ENCODE results near the gene WDR72.
A peak's percentile ranks its signal among the peaks of the same experiment; 100 is the strongest.
"Not testable (repeated sequence)": the region's sequence is repeated elsewhere in the genome, so short reads cannot be mapped to it uniquely, and the experiment has no call there.

The WDR72 gene

GRCh38 chr15:53588773-53589172 lies 170.7 kb downstream of the WDR72 start:
- no peak for DNase-seq

GRCh38 chr15:53586799-53587198 lies 172.7 kb downstream of the WDR72 start:
- peak; percentile 14 for DNase-seq

- no peak for DNase-seq
Observed at GRCh38 chr15:53581513-53581912, 177.9 kb downstream of the WDR72 start.

DNA sequence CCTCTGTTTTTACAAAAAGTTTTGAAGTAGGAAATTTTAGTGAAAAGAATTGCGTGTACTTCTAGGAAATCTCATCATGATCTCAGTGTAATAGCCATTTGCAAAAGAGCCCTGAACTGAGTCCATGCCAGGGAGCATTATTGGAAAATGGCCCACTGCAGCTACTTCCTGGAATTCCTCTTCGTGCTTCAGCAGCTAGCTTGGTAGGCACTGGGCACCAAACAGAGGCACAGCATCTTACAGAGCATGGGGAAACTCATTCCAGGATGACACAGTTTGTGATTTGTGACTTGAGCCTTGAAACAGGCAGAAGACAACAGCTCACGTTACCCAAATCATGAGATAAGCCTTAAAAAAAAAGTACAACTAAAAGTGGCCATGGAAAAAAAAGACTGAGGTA lies 179.1 kb downstream of the WDR72 start:
- no peak for DNase-seq

- no peak for DNase-seq
Observed at GRCh38 chr15:53576841-53577240, 182.6 kb downstream of the WDR72 start.

GRCh38 chr15:53573091-53573490 lies 186.4 kb downstream of the WDR72 start:
- DNase-seq = no peak

DNA sequence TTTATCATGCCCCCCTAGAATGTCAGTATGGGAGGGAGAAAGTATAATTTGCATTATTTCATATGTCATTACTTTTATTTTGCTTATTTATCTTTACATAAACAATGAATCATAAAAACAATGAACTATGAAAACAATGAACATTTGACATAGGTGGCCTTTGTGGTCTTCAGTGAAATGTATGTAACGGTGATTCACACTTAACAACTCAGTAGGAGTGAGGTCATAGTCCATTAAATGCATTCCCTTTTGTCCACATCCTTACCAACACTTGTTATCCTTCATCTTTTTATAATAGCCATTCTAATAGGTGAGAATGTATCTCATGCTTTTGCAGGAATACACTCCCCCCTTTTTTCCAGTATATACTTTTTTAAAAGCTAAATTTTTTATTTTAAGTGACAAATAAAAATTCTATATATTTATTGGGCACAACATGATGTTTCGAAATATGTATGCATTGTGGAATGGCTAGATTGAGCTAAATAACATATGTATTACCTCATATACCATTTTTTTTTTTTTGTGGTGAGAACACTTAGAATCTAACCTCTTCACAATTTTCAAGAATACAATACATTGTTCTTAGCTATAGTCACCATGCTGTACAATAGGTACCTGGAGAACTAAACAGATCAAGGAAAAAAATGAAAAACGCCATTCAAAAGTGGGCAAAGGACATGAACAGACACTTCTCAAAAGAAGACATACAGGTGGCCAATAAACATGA lies 189.5 kb downstream of the WDR72 start:
- DNase-seq = no peak

- DNase-seq = no peak
Observed at GRCh38 chr15:53566912-53567311, 192.6 kb downstream of the WDR72 start.

DNA sequence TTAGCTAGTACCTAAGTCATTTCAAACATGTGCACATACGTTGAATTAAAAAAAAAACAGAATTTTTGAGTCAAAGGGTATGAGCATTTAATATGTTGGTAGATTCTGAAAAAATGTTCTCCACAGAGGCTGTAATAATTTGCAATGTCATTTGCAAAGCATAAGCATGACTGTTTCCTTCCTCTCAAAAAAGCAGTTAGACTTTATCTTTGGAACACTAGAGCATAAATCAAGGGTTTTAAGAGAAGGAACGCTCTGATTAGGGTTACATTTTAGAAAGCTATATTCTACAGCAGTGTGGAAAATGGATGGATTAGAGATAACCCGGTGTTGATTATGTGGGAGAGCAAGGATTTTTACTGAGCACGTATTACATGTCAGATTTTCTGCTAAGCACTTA lies 193.7 kb downstream of the WDR72 start:
- DNase-seq = no peak

- DNase-seq = no peak
Observed at GRCh38 chr15:53564647-53565046, 194.8 kb downstream of the WDR72 start.

DNA sequence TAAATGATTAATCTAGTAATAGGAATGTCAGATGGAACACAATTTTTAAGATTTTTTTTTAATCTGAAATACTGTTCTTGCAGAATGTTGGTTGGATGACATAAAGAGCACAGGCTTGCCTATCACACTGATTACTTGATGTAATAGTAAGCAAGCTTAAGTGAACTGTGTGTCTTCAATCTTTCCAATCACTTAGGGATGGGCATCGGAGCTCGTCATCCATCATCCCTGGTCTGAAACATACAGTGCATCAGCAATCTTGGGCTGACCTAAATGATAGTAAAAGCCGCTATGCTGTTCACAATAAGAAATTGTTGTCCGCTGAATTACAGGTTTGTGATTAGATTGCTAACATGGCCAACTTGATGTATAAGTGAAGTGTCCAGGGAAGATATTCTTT lies 195.8 kb downstream of the WDR72 start:
- DNase-seq = no peak

GRCh38 chr15:53559364-53560277 lies 199.8 kb downstream of the WDR72 start:
- DNase-seq = no peak

GRCh38 chr15:53558384-53558783 lies 201.1 kb downstream of the WDR72 start:
- no peak for DNase-seq

DNA sequence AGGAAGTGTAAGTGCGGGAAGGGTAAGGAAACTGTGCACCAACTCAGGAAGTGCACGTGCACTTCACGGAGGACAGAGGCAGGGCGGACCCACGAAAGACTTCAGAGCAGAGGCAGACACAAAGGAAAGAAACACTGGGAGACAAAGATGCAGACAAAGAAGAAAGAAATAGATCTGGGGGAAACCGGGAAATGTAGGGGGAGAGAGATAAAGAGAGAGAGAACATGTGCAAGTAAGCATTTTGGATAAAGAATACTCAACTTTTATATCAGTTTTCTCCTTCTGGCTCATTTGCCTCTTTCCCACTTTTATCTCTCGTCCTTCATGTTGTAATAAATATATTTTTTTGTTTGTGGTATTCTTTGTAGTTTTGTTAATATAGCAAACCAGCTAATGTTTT lies 204.2 kb downstream of the WDR72 start:
- DNase-seq = no peak

GRCh38 chr15:53549697-53550305 lies 209.7 kb downstream of the WDR72 start:
- no peak for DNase-seq

DNA sequence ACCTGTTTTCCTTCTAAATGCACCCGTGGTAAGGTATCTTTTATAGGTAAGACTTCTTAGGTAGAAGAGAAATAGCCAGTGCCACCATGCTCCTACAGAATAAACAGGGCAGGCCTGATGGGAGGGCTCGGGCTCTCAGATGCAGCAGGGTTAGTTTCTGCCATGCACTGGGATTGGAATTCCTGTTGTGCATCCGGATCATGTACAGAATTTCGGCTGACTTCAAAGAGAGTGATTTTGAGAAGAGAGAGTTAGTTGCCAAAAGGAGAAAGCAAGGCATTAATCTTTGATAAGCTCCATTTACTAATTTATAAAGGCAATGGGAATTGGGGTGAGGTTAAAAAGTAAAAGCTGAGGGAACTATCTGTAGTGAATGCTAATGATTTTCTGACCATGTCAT lies 211.2 kb downstream of the WDR72 start:
- no peak for DNase-seq

GRCh38 chr15:53540626-53541300 lies 218.7 kb downstream of the WDR72 start:
- DNase-seq = not testable (repeated sequence)

DNA sequence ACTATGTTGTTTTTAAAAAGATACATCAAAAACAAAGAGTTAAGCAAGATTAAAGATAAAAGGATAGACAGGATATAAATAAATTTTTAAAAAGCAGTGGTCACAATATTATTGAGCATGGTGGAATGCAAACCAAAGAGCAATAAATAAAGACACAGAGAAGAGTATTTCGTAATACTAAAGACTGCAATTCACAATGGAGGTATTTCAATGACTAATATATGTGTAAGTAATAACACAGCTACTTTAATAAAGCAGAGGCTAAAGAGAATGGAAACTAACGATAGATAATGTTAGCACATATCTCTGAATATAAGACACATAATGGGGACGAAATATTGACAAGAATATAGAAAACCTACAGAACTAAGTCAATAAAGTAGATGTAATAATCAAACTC lies 219.6 kb downstream of the WDR72 start:
- no peak for DNase-seq

DNA sequence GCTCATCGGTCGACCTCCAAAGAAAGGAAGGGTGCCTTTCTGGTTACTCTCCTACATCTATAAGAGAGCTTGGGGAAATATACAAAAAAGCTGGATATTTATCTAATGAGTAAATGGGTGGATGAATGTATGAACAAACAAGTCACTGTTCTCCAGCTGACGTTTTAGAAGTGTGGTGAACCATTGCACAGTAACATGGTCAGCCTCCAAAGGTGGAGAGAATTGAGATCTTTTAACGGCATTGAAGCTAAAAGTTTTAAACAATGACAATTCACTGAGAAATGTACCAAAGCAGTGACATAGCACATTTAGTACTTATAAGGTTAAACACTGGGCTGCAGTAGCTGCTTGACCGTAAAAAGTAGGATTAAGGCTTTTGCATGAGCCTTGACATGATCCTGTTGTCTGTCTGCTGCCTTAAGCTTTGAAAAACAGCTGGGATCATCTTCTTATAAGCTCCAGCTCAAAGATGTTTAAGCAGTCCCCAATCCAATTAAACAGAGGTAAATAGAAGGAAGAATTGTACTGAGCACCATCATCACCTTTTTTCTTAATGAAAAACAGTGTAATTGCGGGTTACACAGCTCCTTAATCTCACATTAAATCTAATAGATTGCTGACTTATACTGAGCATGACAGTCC lies 222.9 kb downstream of the WDR72 start:
- DNase-seq = no peak

- DNase-seq = no peak
Observed at GRCh38 chr15:53535886-53536285, 223.6 kb downstream of the WDR72 start.

DNA sequence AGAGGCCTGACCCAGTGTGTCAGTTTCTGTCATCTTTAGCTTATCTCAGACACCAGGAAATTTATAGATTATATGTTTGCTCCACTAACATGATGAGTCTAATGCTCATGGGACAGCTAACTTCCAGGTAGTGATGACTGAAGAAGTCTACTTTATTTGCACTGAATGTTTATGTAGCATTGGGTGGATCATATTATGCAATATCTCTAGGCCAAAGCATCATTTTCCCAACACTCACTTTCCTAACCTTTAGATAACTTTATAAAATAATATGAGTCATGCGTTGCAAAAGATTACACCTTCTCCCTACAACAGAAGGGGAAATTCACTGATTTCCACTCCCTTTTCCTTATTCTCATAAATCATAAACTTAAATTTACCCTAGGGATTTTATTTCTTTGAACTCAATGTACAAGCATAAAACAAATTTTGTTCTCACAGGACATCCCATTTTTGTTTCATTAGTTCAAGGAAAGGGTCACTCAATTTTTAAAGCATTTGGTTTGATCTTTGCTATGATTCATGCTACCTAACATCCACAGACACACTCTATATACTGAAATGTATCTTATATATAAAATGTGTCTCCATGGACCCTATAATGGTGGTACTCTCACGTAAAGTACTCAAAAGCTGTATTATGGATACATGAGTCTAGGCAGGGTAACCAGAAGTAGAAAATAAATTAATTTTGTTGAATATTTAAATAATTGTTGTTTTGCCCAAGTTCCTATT lies 225.2 kb downstream of the WDR72 start:
- no peak for DNase-seq

GRCh38 chr15:53530761-53531160 lies 228.7 kb downstream of the WDR72 start:
- DNase-seq = no peak

Data from NCI-H1694 (cell line).